GM12878 (cell line): ENCODE measurements around the gene NDUFV3. TPM values are rescaled to one million over a fixed set of nuclear protein-coding genes. Genes with fewer than 3 reads are reported as not detected.

ENCODE experiments used
- ATAC-seq: fragments of 200-7000 bp; cut with Tn5 transposase; 3 replicates; pipeline ENCODE4 v1.9.1; 2020; ENCODE audit warnings: mild to moderate bottlenecking, moderate library complexity
- BruUV-seq: library from RNA; stranded (reverse); fragments of 400-500 nt; replicated peaks from 2 replicates; lab custom pipeline; 2021; lab: Mats Ljungman, UMichigan
- CTCF ChIA-PET: fragments of 300-600 bp; sonication (Branson Sonifier 250); formaldehyde crosslinking; extraction: SDS; loops from one replicate; lab custom pipeline; 2021; ENCODE audit warnings: inconsistent platforms; lab: Yijun Ruan, JAX
- POLR2A ChIA-PET: fragments of 350-600 bp; formaldehyde crosslinking; extraction: SDS; loops from one replicate; lab custom pipeline; 2021; ENCODE audit warnings: inconsistent platforms; lab: Charles Lee
- RAD21 ChIA-PET: fragments of 300-600 bp; sonication (Branson Sonifier 250); formaldehyde crosslinking; loops from one replicate; lab custom pipeline; 2023; ENCODE audit warnings: antibody characterized with exemption; ENCODE audit not compliant: unreplicated experiment; lab: Charles Lee
- SMC1A ChIA-PET: fragments of 300-600 bp; sonication (Branson Sonifier 250); formaldehyde crosslinking; loops from one replicate; lab custom pipeline; 2023; ENCODE audit not compliant: unreplicated experiment, uncharacterized antibody; lab: Charles Lee
- DNase-seq: peaks from one replicate; pipeline ENCODE4 v3.0.0-alpha.2; 2011; ENCODE audit warnings: low read depth, low spot score
- FAIRE-seq: peaks from 3 replicates; lab custom pipeline; 2011; peaks lifted over from hg19 to GRCh38; lab: Jason Lieb, UNC
- H2AFZ ChIP-seq: 2 replicates; pipeline ENCODE4 v1.6.0; 2011; ENCODE audit warnings: low read depth, low read length, control low read depth; ENCODE audit not compliant: control insufficient read depth
- H3K27ac ChIP-seq: 2 replicates; pipeline ENCODE4 v1.5.1; 2011; ENCODE audit warnings: control low read depth; ENCODE audit not compliant: control insufficient read depth, insufficient read depth
- H3K27me3 ChIP-seq, 2 experiments: replicated peaks in 1 of 2; 2 replicates each; pipeline versions ENCODE4 v1.6.0 to v1.6.1; 2011; ENCODE audit warnings: low read length in 1 of 2; ENCODE audit not compliant: control insufficient read depth in 2 of 2, insufficient read depth in 2 of 2
- H3K36me3 ChIP-seq, 2 experiments: 2 replicates each; pipeline ENCODE4 v1.5.1; 2011; ENCODE audit warnings: low read length in 1 of 2; ENCODE audit not compliant: control insufficient read depth in 2 of 2, insufficient read depth in 2 of 2
- H3K4me1 ChIP-seq: 2 replicates; pipeline ENCODE4 v1.6.1; 2011; ENCODE audit warnings: mild to moderate bottlenecking, low read length, moderate library complexity, mixed read lengths; ENCODE audit not compliant: control insufficient read depth, insufficient read depth
- H3K4me2 ChIP-seq: 2 replicates; pipeline ENCODE4 v1.6.0; 2011; ENCODE audit warnings: control low read depth; ENCODE audit not compliant: control insufficient read depth, insufficient read depth
- H3K4me3 ChIP-seq: fragments of 200-600 bp; sonication (generic); 2 replicates; pipeline ENCODE4 v1.5.1; 2016
- H3K79me2 ChIP-seq: 2 replicates; pipeline ENCODE4 v1.6.0; 2011; ENCODE audit warnings: low read length; ENCODE audit not compliant: control insufficient read depth, insufficient read depth
- H3K9ac ChIP-seq: 2 replicates; pipeline ENCODE4 v1.8.0; 2011; ENCODE audit warnings: low read length, control low read depth, mixed read lengths; ENCODE audit not compliant: control insufficient read depth, insufficient read depth
- H3K9me3 ChIP-seq: replicated peaks from 3 replicates; pipeline ENCODE4 v1.5.1; 2011; ENCODE audit warnings: mild to moderate bottlenecking, low read length; ENCODE audit not compliant: control insufficient read depth, insufficient read depth
- H4K20me1 ChIP-seq: 2 replicates; pipeline ENCODE4 v1.6.0; 2011; ENCODE audit not compliant: control insufficient read depth, insufficient read depth
- EGR1 ChIP-seq, 2 experiments: IDR thresholded peaks; 1 replicate in 1 of 2; 2 replicates in 1 of 2; pipeline ENCODE4 v1.6.1; 2011 to 2012; ENCODE audit warnings: low read depth in 2 of 2, low read length in 2 of 2, borderline replicate concordance in 1 of 2, mild to moderate bottlenecking in 1 of 2, moderate library complexity in 1 of 2
- HCFC1 ChIP-seq: fragments of 150-350 bp; IDR thresholded peaks from 2 replicates; pipeline ENCODE4 v1.6.1; 2014; ENCODE audit warnings: low read length
- IRF4 ChIP-seq: IDR thresholded peaks from 2 replicates; pipeline ENCODE4 v1.6.1; 2011; ENCODE audit warnings: low read depth, low read length
- LARP7 ChIP-seq: fragments of 450-650 bp; IDR thresholded peaks from 2 replicates; pipeline ENCODE4 v1.6.1; 2017; ENCODE audit warnings: mild to moderate bottlenecking
- MTA2 ChIP-seq: fragments of 450-650 bp; IDR thresholded peaks from 2 replicates; pipeline ENCODE4 v1.6.1; 2016; ENCODE audit warnings: low read depth, mild to moderate bottlenecking, moderate library complexity
- MYC ChIP-seq: IDR thresholded peaks from 2 replicates; pipeline ENCODE4 v1.6.1; 2011; ENCODE audit warnings: mild to moderate bottlenecking, low read length, moderate library complexity, inconsistent platforms; ENCODE audit not compliant: insufficient read depth, insufficient replicate concordance, insufficient read length, severe bottlenecking
- NR2C2 ChIP-seq: IDR thresholded peaks from 2 replicates; pipeline ENCODE4 v1.6.1; 2011; ENCODE audit warnings: borderline replicate concordance, low read depth; ENCODE audit not compliant: control insufficient read depth, insufficient read length
- POLR2AphosphoS5 ChIP-seq: IDR thresholded peaks from 2 replicates; pipeline ENCODE4 v1.6.1; 2011; ENCODE audit warnings: mild to moderate bottlenecking, low read length, inconsistent platforms
- RAD51 ChIP-seq: fragments of 450-650 bp; IDR thresholded peaks from 2 replicates; pipeline ENCODE4 v1.6.1; 2016; ENCODE audit warnings: moderate library complexity, mild to moderate bottlenecking, inconsistent platforms
- SIN3A ChIP-seq: IDR thresholded peaks from 2 replicates; pipeline ENCODE4 v1.6.1; 2012; ENCODE audit warnings: low read depth, low read length, improper control_type of control experiment
- ZNF384 ChIP-seq: IDR thresholded peaks from 2 replicates; pipeline ENCODE4 v1.6.1; 2012; ENCODE audit warnings: low read depth, mild to moderate bottlenecking, low read length, improper control_type of control experiment, borderline replicate concordance
- WGBS: methylation state at CpG from one replicate; pipeline ENCODE4 v1.1.6; 2016; ENCODE audit warnings: low lambda C conversion rate; ENCODE audit not compliant: insufficient replicate concordance, insufficient coverage; ENCODE audit errors: missing lambda C conversion rate; 5-methylcytosine and 5-hydroxymethylcytosine counted together
- in situ Hi-C: fragments of 300-500 bp; cut with MboI; formaldehyde crosslinking; loops from 9 replicates; pipeline ENCODE4 v1.14.3; 2018; ENCODE audit warnings: mixed read lengths
- intact Hi-C: fragments of 100-400 bp; cut with micrococcal nuclease; formaldehyde crosslinking; loops from one replicate; pipeline ENCODE4 v1.14.2; 2022; ENCODE audit not compliant: unreplicated experiment
- polyA plus RNA-seq, 11 experiments: library from polyadenylated mRNA; depleted of rRNA in 4 of 11; unstranded in 6 of 11; stranded (reverse) in 5 of 11; fragments of >200 nt; fragmentation: Nextera tagmentation in 4 of 11; fragmentation: Illumina TruSeq in 1 of 11; extraction: Ambion mirVana in 4 of 11; extraction: Trizol in 1 of 11; gene quantifications; 1 replicate in 1 of 11; 2 replicates in 10 of 11; pipeline versions ENCODE4 v1.2.1 to v1.2.3, GENCODE V29; 2011 to 2016; ENCODE audit warnings: inconsistent platforms in 2 of 11, missing spikeins in 2 of 11, low read depth in 1 of 11
- total RNA-seq, 4 experiments: library from RNA; depleted of rRNA in 3 of 4; stranded (reverse); fragments of >200 nt in 3 of 4; fragmentation: Illumina TruSeq in 1 of 4; extraction: Trizol in 1 of 4; gene quantifications; 2 replicates each; pipeline versions ENCODE4 v1.2.1 to v1.2.3, GENCODE V29; 2013 to 2021
- TF ChIP-seq, protein P1 (sequence below): fragments of 450-650 bp; IDR thresholded peaks from 2 replicates; pipeline ENCODE4 v1.6.1; 2016; ENCODE audit warnings: mild to moderate bottlenecking, moderate library complexity, borderline replicate concordance
- TF ChIP-seq, protein P2 (sequence below): fragments of 450-650 bp; IDR thresholded peaks from 2 replicates; pipeline ENCODE4 v1.6.1; 2017; ENCODE audit warnings: mild to moderate bottlenecking, moderate library complexity
- TF ChIP-seq, protein P3 (sequence below): fragments of 450-650 bp; conservative IDR thresholded peaks from 2 replicates; pipeline ENCODE4 v1.6.1; 2017; ENCODE audit warnings: mild to moderate bottlenecking, moderate library complexity

Gene NDUFV3
- total and polyA plus RNA-seq, 10 of the 15 experiments (the other 5 are each of a cell fraction or from before 2014, with no cell fraction given) = 7.0 to 44.7 (median 29.9) TPM

DNA sequence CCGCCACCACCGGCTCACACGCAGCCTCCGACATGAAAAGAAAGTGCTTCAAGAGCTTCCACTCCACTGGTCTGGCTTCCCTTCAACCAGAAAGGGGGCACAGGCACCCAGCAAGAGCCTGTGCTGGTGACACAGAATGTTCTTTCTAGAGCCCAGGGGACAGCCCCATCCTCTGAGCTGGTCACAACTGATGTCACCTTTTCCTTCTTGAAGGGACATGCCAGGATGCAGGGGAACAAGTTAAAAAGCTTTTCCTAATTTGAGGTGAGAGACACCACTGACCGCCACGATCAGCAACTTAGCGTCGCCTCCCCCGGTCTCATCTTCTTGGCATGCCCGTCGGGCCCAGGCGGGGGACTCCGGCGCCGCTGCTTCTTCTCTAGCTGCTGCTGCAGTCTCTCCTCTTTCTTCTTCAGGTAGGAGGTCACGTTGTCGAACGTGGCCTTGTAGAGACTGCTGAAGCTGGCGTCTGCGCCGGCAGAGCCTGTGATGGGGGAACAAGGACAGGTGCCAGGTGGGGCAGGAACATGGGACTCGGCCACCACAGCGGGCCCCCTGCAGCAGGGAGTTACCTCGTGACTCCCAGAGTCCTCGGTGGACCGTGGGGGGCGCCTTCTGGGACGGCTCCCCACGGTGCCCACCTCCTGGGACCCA is 43.2 kb upstream of the NDUFV3 start:
- 97% methylated on average over 29 of the region's 29 CpGs for WGBS
- H3K4me3 ChIP-seq = no peak overlapping the region
- intact Hi-C loops = no loop called here
- no peak overlapping the region for H3K27ac ChIP-seq
- no peak overlapping the region for H3K9ac ChIP-seq
- ChIA-PET POLR2A (no interaction called here), CTCF (interaction anchor here (0.6 kb wide), 1 partner anchor 314 kb away, joined by 3 read pairs; no protein-coding TSS in a partner anchor), SMC1A (no interaction called here), RAD21 (no interaction called here)
- no peak overlapping the region for H2AFZ ChIP-seq
- DNase-seq = no peak
- in situ Hi-C loops = no loop called here
- H3K9me3 ChIP-seq = no peaks in the 10 kb centered on the region
- H3K4me2 ChIP-seq = no peak overlapping the region
- H3K79me2 ChIP-seq = no peaks in the 10 kb centered on the region
- no peaks in the 10 kb centered on the region for H3K27me3 ChIP-seq
- FAIRE-seq = no peak
- no peaks in the 10 kb centered on the region for H4K20me1 ChIP-seq
- no peak for ATAC-seq
- no TSS peak for BruUV-seq
- H3K36me3 ChIP-seq = peaks cover 20 to 56% of the 10 kb centered on the region in 2 experiments; a peak in 3 of 4 replicates
- H3K4me1 ChIP-seq = no peaks in the 10 kb centered on the region
- TF ChIP-seq, protein P1, sequence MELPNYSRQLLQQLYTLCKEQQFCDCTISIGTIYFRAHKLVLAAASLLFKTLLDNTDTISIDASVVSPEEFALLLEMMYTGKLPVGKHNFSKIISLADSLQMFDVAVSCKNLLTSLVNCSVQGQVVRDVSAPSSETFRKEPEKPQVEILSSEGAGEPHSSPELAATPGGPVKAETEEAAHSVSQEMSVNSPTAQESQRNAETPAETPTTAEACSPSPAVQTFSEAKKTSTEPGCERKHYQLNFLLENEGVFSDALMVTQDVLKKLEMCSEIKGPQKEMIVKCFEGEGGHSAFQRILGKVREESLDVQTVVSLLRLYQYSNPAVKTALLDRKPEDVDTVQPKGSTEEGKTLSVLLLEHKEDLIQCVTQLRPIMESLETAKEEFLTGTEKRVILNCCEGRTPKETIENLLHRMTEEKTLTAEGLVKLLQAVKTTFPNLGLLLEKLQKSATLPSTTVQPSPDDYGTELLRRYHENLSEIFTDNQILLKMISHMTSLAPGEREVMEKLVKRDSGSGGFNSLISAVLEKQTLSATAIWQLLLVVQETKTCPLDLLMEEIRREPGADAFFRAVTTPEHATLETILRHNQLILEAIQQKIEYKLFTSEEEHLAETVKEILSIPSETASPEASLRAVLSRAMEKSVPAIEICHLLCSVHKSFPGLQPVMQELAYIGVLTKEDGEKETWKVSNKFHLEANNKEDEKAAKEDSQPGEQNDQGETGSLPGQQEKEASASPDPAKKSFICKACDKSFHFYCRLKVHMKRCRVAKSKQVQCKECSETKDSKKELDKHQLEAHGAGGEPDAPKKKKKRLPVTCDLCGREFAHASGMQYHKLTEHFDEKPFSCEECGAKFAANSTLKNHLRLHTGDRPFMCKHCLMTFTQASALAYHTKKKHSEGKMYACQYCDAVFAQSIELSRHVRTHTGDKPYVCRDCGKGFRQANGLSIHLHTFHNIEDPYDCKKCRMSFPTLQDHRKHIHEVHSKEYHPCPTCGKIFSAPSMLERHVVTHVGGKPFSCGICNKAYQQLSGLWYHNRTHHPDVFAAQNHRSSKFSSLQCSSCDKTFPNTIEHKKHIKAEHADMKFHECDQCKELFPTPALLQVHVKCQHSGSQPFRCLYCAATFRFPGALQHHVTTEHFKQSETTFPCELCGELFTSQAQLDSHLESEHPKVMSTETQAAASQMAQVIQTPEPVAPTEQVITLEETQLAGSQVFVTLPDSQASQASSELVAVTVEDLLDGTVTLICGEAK = no peak
- no peak for TF ChIP-seq IRF4
- no peak for TF ChIP-seq EGR1 (IDR thresholded peaks at IDR 0.05; ENCODE audit: borderline replicate concordance in 1 of 2, low read depth in 2 of 2, low read length in 2 of 2)
- no peak for TF ChIP-seq POLR2AphosphoS5
- no peak for TF ChIP-seq ZNF384
- no peak for TF ChIP-seq MYC
- TF ChIP-seq, protein P2, sequence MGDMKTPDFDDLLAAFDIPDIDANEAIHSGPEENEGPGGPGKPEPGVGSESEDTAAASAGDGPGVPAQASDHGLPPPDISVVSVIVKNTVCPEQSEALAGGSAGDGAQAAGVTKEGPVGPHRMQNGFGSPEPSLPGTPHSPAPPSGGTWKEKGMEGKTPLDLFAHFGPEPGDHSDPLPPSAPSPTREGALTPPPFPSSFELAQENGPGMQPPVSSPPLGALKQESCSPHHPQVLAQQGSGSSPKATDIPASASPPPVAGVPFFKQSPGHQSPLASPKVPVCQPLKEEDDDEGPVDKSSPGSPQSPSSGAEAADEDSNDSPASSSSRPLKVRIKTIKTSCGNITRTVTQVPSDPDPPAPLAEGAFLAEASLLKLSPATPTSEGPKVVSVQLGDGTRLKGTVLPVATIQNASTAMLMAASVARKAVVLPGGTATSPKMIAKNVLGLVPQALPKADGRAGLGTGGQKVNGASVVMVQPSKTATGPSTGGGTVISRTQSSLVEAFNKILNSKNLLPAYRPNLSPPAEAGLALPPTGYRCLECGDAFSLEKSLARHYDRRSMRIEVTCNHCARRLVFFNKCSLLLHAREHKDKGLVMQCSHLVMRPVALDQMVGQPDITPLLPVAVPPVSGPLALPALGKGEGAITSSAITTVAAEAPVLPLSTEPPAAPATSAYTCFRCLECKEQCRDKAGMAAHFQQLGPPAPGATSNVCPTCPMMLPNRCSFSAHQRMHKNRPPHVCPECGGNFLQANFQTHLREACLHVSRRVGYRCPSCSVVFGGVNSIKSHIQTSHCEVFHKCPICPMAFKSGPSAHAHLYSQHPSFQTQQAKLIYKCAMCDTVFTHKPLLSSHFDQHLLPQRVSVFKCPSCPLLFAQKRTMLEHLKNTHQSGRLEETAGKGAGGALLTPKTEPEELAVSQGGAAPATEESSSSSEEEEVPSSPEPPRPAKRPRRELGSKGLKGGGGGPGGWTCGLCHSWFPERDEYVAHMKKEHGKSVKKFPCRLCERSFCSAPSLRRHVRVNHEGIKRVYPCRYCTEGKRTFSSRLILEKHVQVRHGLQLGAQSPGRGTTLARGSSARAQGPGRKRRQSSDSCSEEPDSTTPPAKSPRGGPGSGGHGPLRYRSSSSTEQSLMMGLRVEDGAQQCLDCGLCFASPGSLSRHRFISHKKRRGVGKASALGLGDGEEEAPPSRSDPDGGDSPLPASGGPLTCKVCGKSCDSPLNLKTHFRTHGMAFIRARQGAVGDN = no peak
- TF ChIP-seq HCFC1 = no peak
- TF ChIP-seq NR2C2 = no peak
- TF ChIP-seq, protein P3, sequence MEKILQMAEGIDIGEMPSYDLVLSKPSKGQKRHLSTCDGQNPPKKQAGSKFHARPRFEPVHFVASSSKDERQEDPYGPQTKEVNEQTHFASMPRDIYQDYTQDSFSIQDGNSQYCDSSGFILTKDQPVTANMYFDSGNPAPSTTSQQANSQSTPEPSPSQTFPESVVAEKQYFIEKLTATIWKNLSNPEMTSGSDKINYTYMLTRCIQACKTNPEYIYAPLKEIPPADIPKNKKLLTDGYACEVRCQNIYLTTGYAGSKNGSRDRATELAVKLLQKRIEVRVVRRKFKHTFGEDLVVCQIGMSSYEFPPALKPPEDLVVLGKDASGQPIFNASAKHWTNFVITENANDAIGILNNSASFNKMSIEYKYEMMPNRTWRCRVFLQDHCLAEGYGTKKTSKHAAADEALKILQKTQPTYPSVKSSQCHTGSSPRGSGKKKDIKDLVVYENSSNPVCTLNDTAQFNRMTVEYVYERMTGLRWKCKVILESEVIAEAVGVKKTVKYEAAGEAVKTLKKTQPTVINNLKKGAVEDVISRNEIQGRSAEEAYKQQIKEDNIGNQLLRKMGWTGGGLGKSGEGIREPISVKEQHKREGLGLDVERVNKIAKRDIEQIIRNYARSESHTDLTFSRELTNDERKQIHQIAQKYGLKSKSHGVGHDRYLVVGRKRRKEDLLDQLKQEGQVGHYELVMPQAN = no peak
- no peak for TF ChIP-seq LARP7
- no peak for TF ChIP-seq MTA2
- no peak for TF ChIP-seq SIN3A
- no peak for TF ChIP-seq RAD51
